GM18519 (cell line): ENCODE measurements around the gene RNF217.

Experiments
- ATAC-seq: cut with Tn5 transposase; IDR thresholded peaks from one replicate; pipeline ENCODE4 v1.9.1; 2021; ENCODE audit warnings: mild to moderate bottlenecking, moderate library complexity; ENCODE audit not compliant: unreplicated experiment, low FRiP score

RNF217 gene

GRCh38 chr6:124987291-124987690 is 25.1 kb downstream of the RNF217 start:
- no peak for ATAC-seq

GRCh38 chr6:124987999-124988591 is 25.9 kb downstream of the RNF217 start:
- no peak for ATAC-seq

DNA sequence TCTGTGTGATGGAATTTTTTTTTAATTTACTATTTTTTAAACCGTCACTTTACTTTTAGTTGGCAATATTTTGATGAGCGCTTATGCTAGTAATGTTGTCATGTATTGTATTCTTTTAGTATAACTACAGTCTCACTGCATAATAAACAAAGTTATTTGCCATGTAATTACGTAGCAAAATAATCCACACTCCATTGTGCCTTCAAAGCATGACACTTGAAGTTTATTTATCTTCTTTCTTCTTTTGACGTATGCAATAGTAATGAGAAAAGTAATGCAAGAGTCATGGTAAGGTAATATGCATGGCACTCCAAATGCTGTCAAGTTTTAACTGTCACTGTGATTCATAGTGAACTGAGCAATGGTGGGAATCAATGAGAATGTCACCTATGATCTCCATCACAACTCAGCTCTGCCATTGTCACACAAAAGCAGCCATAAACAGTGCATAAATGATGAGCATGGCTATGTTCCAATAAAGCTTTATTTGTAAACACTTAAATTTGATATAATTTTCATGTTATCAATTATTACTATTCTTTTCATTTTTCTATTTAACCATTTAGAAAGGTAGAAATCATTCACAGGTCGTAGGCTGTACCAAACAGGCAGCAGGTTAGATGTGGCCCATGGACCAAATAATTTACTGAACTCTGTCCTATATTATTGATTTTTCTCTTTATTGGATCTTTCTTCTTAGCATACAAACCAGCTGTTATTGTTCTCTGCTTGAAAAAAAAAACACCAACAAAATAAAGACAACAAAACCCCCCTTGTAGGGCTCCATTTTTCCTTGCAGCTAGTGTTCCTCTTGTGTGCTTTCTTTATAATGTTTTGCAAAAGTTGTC is 27.1 kb downstream of the RNF217 start:
- no peak for ATAC-seq

GRCh38 chr6:124990988-124991387 is 28.8 kb downstream of the RNF217 start:
- ATAC-seq, result no peak

DNA sequence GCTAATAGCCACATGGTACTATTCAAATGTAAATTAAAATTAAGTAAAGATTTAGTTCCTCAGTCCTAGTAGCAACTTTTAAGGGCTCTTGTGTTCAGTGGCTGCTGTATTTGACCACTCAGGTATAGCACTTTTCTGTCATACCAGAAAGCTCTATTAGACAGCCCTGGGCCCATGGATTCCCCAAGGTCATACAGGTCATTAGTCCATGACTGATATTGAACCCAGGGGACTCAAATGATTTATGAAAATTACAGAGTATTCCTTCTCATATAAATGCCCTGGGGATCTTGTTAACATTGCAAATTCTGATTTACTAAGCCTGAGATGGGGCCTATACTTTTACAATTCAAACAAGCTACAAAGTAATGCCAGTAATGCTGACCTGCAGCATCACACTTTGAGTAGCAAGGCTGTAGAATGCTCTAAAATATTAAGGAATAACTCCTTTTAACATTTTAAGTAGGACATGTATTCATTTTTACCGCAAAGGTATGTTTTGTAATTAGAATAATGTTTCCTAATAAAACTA is 29.6 kb downstream of the RNF217 start:
- ATAC-seq, result no peak

DNA sequence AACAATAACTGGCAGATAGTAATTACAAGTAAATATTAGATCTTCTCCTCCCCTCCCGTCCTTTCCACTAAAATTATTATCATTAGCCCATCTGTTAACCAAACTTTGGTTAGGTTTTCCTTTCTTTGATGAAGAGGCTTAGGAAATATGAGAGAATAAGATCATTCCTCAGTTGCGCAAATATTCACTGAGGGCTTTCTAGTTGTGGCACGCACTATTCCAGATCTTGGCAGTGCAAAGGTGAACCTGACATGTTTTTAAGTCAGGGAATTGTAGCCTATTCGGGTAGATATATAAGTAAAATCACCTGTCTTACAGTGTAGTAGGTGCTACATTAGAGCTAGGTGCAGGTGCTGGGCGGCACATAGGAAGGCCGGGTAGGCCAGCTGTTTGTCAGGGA is 31.1 kb downstream of the RNF217 start:
- no peak for ATAC-seq

DNA sequence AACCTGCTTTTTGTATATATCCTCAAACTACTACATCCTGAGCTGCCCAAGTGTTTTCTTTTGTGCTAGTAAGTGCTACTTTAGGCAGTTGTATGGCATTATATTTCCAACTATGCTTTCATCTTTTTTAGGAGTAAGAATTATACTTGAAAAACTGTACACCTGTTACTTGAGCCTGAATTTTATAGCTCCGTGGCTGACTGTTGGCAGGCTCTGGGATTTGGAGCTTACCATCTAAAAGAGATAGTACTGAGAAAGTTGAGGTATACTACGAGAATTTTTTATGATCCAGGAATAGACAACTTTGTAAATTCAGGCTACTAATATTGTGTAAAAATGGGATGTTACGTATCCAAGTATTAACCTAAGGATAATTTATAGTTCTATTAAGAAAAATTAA is 32.4 kb downstream of the RNF217 start:
- ATAC-seq, result no peak

DNA sequence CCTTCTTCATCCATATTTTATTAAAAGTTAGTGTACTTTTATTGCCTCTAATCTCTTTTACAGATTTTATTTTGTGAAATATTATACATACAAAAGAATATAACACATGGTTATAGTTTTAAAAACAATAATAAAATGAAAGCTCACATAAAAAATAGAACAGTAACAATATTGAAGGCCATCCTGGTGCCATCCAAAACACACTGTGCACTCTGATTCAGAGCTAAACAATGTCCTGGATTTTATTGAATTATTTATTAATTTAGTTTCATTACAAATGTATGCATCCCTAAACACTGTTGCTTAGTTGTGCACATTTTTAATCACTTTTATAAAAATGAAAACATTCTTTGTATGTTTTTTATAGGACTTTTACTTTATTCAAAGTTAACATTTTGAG is 32.9 kb downstream of the RNF217 start:
- ATAC-seq, result no peak

DNA sequence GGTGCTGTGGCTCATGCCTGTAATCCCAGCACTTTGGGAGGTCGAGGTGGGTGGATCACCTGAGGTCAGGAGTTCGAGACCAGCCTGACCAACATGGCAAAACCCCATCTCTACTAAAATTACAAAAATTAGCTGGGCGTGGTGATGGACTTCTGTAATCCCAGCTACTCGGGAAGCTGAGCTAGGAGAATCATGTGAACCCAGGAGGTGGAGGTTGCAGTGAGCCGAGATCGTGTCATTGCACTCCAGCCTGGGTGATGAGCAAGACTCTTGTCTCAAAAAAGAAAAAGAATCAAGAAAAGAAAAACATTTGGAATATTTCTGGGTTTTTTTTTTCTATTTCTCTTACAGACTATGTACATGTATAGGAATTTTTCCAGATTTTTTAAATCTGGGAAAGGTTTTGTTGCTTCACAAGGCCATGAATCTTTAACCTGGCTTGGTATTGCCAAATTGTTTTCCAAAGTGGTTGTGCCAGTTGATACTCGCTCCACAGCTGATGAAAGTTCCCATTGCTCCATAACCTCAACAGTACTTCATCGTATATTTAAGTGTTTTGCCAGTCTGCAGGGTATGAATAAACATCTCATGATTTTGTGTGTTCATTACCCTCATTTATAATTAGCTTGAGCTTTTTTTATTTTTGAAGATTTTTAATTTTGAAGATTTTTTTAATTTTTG is 33.5 kb downstream of the RNF217 start:
- no peak for ATAC-seq

GRCh38 chr6:124996411-124996810 is 34.2 kb downstream of the RNF217 start:
- no peak for ATAC-seq

- ATAC-seq, result no peak
Observed at GRCh38 chr6:124997196-124997875, 35.1 kb downstream of the RNF217 start.

DNA sequence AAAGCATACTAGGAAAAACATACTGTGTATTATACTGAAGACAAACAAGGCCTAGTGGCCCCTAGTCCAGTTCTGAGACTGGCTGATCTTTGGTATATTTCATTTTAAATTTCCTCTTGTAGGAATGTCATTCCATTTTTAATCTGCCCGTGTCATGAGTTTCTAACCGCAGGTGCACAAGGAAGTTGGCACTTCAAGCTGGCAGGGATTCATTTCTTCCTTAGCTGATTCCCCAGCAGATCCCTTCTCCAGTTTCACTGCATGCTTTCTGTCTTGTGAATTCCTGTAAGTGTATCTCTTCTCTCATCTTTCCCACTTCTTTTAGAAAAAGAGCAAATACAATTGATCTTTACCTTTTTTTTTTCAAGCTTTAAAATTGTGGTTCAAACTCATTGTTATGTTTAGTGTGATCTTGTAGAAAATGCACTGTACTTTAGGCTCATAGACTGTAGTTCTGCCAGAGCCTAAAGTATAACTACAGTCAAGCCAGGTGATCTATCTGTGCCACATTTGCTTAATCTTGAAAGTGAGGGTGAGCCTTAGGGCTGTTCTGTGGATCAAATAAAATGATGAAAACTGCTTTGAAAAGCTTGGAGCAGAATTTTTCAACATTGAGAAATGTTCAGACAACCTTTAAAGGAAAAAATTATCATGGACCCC is 37.0 kb downstream of the RNF217 start:
- ATAC-seq, result no peak

DNA sequence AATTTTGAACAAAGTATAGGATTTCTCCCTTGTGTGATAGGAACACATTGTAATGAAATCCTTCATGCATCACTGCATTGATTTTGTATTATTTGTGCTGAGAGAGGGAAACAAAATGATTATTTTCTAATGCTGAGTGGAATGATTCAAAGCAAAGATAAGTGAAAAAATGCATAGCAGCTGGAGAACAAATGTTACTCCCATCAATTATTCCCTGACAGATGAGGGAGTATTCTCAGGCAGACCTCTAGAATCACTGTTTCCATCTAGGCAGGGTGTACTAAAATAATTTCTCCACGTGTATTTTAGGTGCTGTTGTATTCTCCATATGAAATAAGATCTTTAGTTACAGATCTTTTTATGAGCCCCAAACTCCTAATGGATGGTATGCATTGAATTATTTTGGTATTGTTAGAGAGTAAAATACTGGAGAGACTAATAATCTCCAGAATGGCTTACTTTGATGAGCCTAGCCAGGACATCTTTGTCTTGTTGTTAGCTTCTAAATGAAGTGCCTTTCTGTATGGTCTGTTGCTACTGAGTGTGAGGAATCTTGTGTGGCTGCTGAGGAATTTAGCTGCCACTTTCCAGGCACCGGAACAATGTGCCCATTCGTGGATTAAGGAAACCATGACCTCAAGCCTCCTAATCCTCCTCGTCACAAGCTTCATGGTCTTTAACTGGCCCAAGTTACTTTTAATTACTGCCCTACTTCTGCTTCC is 39.6 kb downstream of the RNF217 start:
- no peak for ATAC-seq

- no peak for ATAC-seq
Observed at GRCh38 chr6:125002406-125002741, 40.1 kb downstream of the RNF217 start.

DNA sequence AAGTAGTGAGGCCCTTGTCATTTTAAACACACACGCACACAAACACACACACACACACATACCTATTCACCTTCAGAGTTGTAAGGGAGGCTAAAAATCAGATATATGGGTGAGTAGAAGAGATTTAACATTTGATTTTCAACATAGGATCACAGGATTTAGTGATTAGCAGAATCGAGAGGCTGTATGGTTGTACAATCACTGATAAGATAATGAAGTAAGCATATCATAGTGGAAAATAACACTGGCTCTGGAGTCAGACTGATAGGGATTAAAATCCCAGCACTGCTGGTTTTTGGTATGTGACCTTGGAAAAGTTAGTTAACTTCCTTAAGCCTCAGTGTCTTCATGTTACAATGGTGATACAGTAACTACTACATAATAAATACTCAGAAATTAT is 40.8 kb downstream of the RNF217 start:
- ATAC-seq, result no peak

- no peak for ATAC-seq
Observed at GRCh38 chr6:125004198-125004597, 42.0 kb downstream of the RNF217 start.

GRCh38 chr6:125004797-125005595 is 42.8 kb downstream of the RNF217 start:
- ATAC-seq, result no peak

DNA sequence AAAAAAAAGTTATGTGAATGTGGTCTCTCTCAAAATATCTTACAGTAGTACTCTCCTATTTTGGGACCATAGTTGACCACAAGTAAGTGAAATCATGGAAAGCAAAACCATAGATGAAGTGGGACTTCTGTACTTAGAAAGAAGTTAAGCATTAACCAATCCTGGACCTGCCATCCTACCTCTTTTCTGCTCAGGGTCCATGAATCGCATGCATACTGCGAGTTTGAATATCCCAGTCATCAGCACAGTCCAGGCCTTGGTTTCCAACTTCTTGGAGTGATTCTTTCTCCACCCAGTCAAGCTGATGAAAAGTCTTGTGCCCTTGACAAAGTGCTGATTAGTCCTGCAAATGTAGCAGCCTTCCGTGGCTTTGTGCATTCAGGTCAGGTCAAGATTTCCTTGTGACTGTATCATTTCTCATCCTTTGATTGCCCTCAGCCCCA is 46.0 kb downstream of the RNF217 start:
- ATAC-seq, result no peak

DNA sequence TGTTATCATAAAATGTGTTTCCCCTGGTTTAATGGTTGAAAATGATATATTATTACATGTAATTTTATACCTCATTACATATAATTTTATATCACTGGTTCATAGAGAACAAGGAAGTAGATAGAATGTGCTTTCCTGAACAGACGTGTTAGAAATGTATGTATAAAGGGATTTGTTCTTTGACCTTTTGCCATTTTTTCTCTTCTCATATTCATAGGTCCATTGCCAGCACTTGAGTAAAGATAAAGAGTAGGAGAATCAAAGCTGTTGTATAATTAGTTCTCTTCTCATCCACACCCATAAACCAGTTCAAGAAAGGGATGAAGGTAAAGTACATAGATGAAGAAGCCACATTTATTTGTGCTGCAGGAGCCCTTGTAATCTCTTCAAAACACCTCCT is 46.7 kb downstream of the RNF217 start:
- ATAC-seq, result no peak
